ENCODE measurements around the gene ECE1. TPM values are rescaled to one million over a fixed set of nuclear protein-coding genes. Genes with fewer than 3 reads are reported as not detected.

The ECE1 gene
- total and polyA plus RNA-seq, 2 of the 13 experiments (the other 11 are each of a cell fraction or from before 2014, with no cell fraction given), result 13.5 to 21.2 TPM

- H4K20me1 ChIP-seq (ENCODE audit: insufficient read depth, low read length), result no peaks in the 10 kb centered on the region
- WGBS (ENCODE audit: low lambda C conversion rate), result 93% methylated on average over 10 of the region's 13 CpGs
- ATAC-seq, result no peak
- ChIA-PET POLR2A (no interaction called here), CTCF (ENCODE audit: low intra/inter-chr PET ratio, low total read pairs) (no interaction called here)
- BruUV-seq (replicated peaks), result no TSS peak
- H2AFZ ChIP-seq (ENCODE audit: low read length), result no peak overlapping the region
- H3K36me3 ChIP-seq (replicated peaks in 1 of 2; ENCODE audit: control insufficient read depth in 1 of 2, insufficient read depth in 2 of 2, low read length in 2 of 2), result peaks cover 0 to 1% of the 10 kb centered on the region in 2 experiments; a peak in 1 of 5 replicates
- no peak for DNase-seq (ENCODE audit: low spot score)
- in situ Hi-C loops (cut with HindIII; ENCODE audit: extremely low pct_ligation_motif_present, low pct_unique_long_range_greater_than_20kb), result no loop called here
- no peak overlapping the region for H3K4me3 ChIP-seq (replicated peaks in 1 of 3; ENCODE audit: insufficient read depth in 1 of 3, low read depth in 2 of 3, low read length in 3 of 3)
- H3K27ac ChIP-seq (ENCODE audit: extremely low read length, insufficient read depth, low read length), result no peak overlapping the region
- no peaks in the 10 kb centered on the region for H3K4me1 ChIP-seq (ENCODE audit: insufficient read depth, low read length)
- TF ChIP-seq ZNF749 (CRISPR knock-in tag; IDR thresholded peaks at IDR 0.05; ENCODE audit: borderline replicate concordance), result no peak
- no peak for TF ChIP-seq ZNF367 (CRISPR knock-in tag; IDR thresholded peaks at IDR 0.05; ENCODE audit: borderline replicate concordance)
- no peaks in the 10 kb centered on the region for H3K79me2 ChIP-seq (ENCODE audit: insufficient read depth, low read length)
- intact Hi-C loops (cut with micrococcal nuclease; ENCODE audit: unreplicated experiment), result no loop called here
- no peaks in the 10 kb centered on the region for H3K27me3 ChIP-seq (ENCODE audit: control insufficient read depth in 1 of 2, insufficient read depth in 2 of 2, low read length in 2 of 2)
- H3K9ac ChIP-seq (ENCODE audit: insufficient read depth, low read depth, low read length), result no peak overlapping the region
- no peak overlapping the region for H3K4me2 ChIP-seq (ENCODE audit: low read depth, low read length)
- FAIRE-seq, result no peak
- no peaks in the 10 kb centered on the region for H3K9me3 ChIP-seq (ENCODE audit: low read length)
These were observed 7.7 kb upstream of the ECE1 start for GRCh38 chr1:21297975-21298374.

GRCh38 chr1:21296509-21297354 is 6.5 kb upstream of the ECE1 start:
- no peak overlapping the region for H2AFZ ChIP-seq (ENCODE audit: low read length)
- intact Hi-C loops (cut with micrococcal nuclease; ENCODE audit: unreplicated experiment) (no loop called here), in situ Hi-C loops (cut with HindIII; ENCODE audit: extremely low pct_ligation_motif_present, low pct_unique_long_range_greater_than_20kb) (no loop called here)
- H3K4me1 ChIP-seq (ENCODE audit: insufficient read depth, low read length), result no peaks in the 10 kb centered on the region
- no peak for FAIRE-seq
- ATAC-seq, result no peak
- no peaks in the 10 kb centered on the region for H3K9me3 ChIP-seq (ENCODE audit: low read length)
- H3K27me3 ChIP-seq (ENCODE audit: control insufficient read depth in 1 of 2, insufficient read depth in 2 of 2, low read length in 2 of 2), result no peaks in the 10 kb centered on the region
- peak; percentile 29; the same call in 1 of the 2 replicates for TF ChIP-seq ZNF687 (CRISPR knock-in tag; IDR thresholded peaks at IDR 0.05)
- TF ChIP-seq THAP8 (CRISPR knock-in tag; IDR thresholded peaks at IDR 0.05; ENCODE audit: borderline replicate concordance), result no peak
- peak; percentile 81 for TF ChIP-seq ZNF629 (CRISPR knock-in tag; conservative IDR thresholded peaks at IDR 0.05)
- no peak for TF ChIP-seq ZBTB25 (CRISPR knock-in tag; IDR thresholded peaks at IDR 0.05)
- TF ChIP-seq STAT5B (CRISPR knock-in tag; IDR thresholded peaks at IDR 0.05), result no peak
- H3K9ac ChIP-seq (ENCODE audit: insufficient read depth, low read depth, low read length), result no peak overlapping the region
- H3K4me2 ChIP-seq (ENCODE audit: low read depth, low read length), result no peak overlapping the region
- H3K27ac ChIP-seq (ENCODE audit: extremely low read length, insufficient read depth, low read length), result no peak overlapping the region
- DNase-seq (ENCODE audit: low spot score), result no peak
- POLR2A ChIA-PET, result no interaction called here
- CTCF ChIA-PET (ENCODE audit: low intra/inter-chr PET ratio, low total read pairs), result no interaction called here
- no peaks in the 10 kb centered on the region for H3K79me2 ChIP-seq (ENCODE audit: insufficient read depth, low read length)
- 87% methylated on average over 3 of the region's 7 CpGs for WGBS (ENCODE audit: low lambda C conversion rate)
- no TSS peak for BruUV-seq (replicated peaks)
- H3K4me3 ChIP-seq (replicated peaks in 1 of 3; ENCODE audit: insufficient read depth in 1 of 3, low read depth in 2 of 3, low read length in 3 of 3), result no peak overlapping the region
- H4K20me1 ChIP-seq (ENCODE audit: insufficient read depth, low read length), result no peaks in the 10 kb centered on the region
- H3K36me3 ChIP-seq (replicated peaks in 1 of 2; ENCODE audit: control insufficient read depth in 1 of 2, insufficient read depth in 2 of 2, low read length in 2 of 2), result peaks cover 0 to 1% of the 10 kb centered on the region in 2 experiments; a peak in 1 of 5 replicates

Data from HepG2 (cell line).